ENCODE data around the gene NFYB.

- TF ChIP-seq, protein P1, sequence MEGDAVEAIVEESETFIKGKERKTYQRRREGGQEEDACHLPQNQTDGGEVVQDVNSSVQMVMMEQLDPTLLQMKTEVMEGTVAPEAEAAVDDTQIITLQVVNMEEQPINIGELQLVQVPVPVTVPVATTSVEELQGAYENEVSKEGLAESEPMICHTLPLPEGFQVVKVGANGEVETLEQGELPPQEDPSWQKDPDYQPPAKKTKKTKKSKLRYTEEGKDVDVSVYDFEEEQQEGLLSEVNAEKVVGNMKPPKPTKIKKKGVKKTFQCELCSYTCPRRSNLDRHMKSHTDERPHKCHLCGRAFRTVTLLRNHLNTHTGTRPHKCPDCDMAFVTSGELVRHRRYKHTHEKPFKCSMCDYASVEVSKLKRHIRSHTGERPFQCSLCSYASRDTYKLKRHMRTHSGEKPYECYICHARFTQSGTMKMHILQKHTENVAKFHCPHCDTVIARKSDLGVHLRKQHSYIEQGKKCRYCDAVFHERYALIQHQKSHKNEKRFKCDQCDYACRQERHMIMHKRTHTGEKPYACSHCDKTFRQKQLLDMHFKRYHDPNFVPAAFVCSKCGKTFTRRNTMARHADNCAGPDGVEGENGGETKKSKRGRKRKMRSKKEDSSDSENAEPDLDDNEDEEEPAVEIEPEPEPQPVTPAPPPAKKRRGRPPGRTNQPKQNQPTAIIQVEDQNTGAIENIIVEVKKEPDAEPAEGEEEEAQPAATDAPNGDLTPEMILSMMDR (IDR thresholded peaks at IDR 0.05): peak in 2 of 6 experiments; percentile 9 to 11
- peak; percentile 31 to 48 for TF ChIP-seq POLR2AphosphoS5 (IDR thresholded peaks at IDR 0.05)
- TF ChIP-seq EP300 (IDR thresholded peaks at IDR 0.05): peak in 1 of 4 donors; percentile 48
- TF ChIP-seq POLR2A (IDR thresholded peaks at IDR 0.05): no peak
Observed at GRCh38 chr12:104177663-104178501, 39.9 kb upstream of the NFYB start.

Data from upper lobe of left lung (tissue), 4 donors.